ENCODE data around the gene SPATC1L.
"Not testable (repeated sequence)": the region's sequence is repeated elsewhere in the genome, so short reads cannot be mapped to it uniquely, and the experiment has no call there.

SPATC1L gene

DNA sequence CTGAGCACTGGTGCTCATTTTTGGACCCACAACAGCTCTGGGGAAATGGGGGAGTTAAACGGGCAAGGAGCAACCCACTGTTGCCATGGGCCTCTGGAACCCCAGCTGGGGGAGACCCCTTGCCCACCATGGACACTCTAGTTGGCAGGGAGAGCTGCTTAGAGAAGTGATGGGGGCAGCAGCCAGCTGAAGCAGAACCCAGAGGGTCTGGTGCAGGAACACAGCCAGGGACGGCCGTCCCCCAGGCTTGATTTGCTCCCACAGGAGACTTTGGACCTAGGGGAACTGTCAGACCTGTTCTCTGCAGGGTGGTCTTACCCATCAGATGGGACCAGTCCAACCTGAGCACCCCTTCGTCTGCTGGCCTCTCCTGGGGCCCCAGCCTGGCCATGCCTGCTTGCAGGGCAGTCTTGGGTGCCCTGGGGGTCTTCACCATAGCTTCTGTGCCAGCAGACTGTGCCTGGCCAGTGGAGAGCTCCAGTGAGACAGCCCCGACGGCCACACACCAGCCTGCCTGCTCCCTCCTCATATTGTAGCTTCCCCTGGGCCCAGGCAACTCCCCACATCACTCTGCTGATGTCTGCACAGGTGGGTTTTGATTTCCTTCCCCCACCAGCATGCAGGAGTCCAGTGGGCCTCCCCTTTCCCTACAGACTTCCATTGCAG, 11.3 kb downstream of the SPATC1L start:
- Histone ChIP-seq H3K9me3 (ENCODE audit: control insufficient read depth in 5 of 5, low read length in 5 of 5) (peaks cover 0 to 12% (median 2%) of the 10 kb centered on the region in 5 donors), H3K4me1 (ENCODE audit: control insufficient read depth in 5 of 5, insufficient read depth in 5 of 5, low read length in 5 of 5) (peaks cover 0 to 2% (median 0%) of the 10 kb centered on the region in 5 donors), H3K4me3 (ENCODE audit: low read depth in 1 of 5, low read length in 5 of 5) (no peak overlapping the region), H3K9ac (ENCODE audit: low read length in 5 of 5) (no peak overlapping the region), H3K27me3 (ENCODE audit: control insufficient read depth in 5 of 5, insufficient read depth in 4 of 5, low read length in 5 of 5) (no peaks in the 10 kb centered on the region), H3K36me3 (ENCODE audit: control insufficient read depth in 5 of 5, insufficient read depth in 5 of 5, low read length in 5 of 5) (no peaks in the 10 kb centered on the region), H3K27ac (ENCODE audit: low read depth, low read length) (no peak overlapping the region)

DNA sequence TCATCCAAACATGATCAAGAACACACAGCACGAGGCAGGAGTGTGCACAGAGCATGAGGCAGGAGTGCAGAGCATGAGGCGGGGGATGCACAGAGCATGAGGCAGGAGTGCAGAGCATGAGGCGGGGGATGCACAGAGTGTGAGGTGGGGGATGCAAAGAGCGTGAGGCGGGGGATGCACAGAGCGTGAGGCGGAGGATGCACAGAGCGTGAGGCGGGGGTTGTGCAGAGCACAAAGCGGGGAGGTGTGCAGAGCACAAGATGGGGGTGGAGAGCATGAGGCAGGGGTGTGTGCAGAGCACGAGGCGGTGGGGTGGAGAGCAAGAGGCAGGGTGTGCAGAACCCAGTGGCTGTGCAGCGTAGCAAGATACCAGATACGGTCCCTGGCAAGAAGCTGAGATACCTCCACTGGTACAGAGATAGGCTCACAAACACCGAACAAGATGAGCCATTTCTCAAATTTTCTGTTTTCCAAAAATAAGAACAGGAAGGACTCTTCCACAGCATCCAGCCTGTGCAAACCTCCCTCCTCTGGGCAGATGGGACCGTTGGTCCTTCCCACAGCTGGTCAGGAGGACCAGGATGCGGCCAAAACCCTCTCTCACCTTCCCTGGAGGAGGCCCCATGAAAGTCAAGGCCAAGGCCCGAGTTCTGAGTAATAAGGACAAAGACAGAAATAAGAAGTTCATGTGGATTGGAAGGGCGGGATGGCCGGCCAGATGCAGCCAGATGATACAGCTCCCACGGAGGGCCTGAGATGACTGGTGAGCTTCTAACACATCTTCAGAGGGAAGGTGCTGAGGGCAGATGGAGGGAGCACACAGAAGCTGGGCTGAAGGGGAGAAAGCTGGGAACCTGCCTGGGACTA, 12.0 kb downstream of the SPATC1L start:
- Histone ChIP-seq H3K9me3 (ENCODE audit: control insufficient read depth in 5 of 5, low read length in 5 of 5) (peaks cover 0 to 12% (median 2%) of the 10 kb centered on the region in 5 donors), H3K27ac (ENCODE audit: low read depth, low read length) (no peak overlapping the region), H3K9ac (ENCODE audit: low read length in 5 of 5) (no peak overlapping the region), H3K27me3 (ENCODE audit: control insufficient read depth in 5 of 5, insufficient read depth in 4 of 5, low read length in 5 of 5) (no peaks in the 10 kb centered on the region), H3K4me1 (ENCODE audit: control insufficient read depth in 5 of 5, insufficient read depth in 5 of 5, low read length in 5 of 5) (peaks cover 0 to 2% (median 0%) of the 10 kb centered on the region in 5 donors), H3K4me3 (ENCODE audit: low read depth in 1 of 5, low read length in 5 of 5) (no peak overlapping the region), H3K36me3 (ENCODE audit: control insufficient read depth in 5 of 5, insufficient read depth in 5 of 5, low read length in 5 of 5) (no peaks in the 10 kb centered on the region)

DNA sequence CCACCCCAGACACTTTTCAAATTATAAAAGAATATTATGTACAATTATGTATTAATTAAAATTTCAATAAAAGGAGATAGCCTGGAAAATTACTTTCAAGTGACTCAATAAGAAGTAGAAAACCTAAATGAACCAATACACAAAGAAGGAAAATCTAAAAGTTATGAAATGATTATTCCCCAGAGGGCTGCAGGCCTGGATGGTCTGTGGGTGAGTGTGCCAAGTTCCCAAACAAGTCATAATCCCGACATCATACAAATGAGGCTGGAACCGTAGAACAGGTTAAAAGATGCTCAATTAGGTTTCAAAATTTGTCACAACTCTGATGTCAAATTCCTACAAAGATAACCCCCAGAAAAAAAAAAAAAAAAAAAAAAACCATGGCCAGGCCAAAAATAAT, 12.7 kb downstream of the SPATC1L start:
- Histone ChIP-seq H3K9ac (ENCODE audit: low read length in 5 of 5) (no peak overlapping the region), H3K9me3 (ENCODE audit: control insufficient read depth in 5 of 5, low read length in 5 of 5) (peaks cover 0 to 12% (median under 1%) of the 10 kb centered on the region in 5 donors), H3K27ac (ENCODE audit: low read depth, low read length) (no peak overlapping the region), H3K36me3 (ENCODE audit: control insufficient read depth in 5 of 5, insufficient read depth in 5 of 5, low read length in 5 of 5) (no peaks in the 10 kb centered on the region), H3K4me1 (ENCODE audit: control insufficient read depth in 5 of 5, insufficient read depth in 5 of 5, low read length in 5 of 5) (peaks cover 0 to 2% (median 0%) of the 10 kb centered on the region in 5 donors), H3K4me3 (ENCODE audit: low read depth in 1 of 5, low read length in 5 of 5) (no peak overlapping the region), H3K27me3 (ENCODE audit: control insufficient read depth in 5 of 5, insufficient read depth in 4 of 5, low read length in 5 of 5) (no peaks in the 10 kb centered on the region)

DNA sequence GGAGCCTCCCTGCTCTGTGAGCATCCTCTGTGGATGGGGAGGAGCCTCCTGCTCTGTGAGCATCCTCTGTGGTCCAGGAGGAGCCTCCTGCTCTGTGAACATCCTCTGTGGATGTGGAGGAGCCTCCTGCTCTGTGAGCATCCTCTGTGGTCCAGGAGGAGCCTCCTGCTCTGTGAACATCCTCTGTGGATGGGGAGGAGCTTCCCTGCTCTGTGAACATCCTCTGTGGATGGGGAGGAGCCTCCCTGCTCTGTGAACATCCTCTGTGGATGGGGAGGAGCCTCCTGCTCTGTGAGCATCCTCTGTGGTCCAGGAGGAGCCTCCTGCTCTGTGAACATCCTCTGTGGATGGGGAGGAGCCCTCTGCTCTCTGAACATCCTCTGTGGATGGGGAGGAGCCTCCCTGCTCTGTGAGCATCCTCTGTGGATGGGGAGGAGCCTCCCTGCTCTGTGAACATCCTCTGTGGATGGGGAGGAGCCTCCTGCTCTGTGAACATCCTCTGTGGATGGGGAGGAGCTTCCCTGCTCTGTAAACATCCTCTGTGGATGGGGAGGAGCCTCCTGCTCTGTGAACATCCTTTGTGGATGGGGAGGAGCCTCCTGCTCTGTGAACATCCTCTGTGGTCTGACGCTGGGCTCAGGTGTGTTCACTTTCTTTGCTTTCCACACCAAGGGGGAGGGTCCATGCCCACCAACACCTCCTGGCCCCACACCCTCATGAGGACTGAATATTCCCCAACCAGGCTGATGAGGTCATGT, 13.6 kb downstream of the SPATC1L start:
- not testable (repeated sequence) for H3K4me3 ChIP-seq (ENCODE audit: low read depth in 1 of 5, low read length in 5 of 5); H3K9ac ChIP-seq (ENCODE audit: low read length in 5 of 5); H3K27ac ChIP-seq (ENCODE audit: low read depth, low read length); H3K4me1 ChIP-seq (ENCODE audit: control insufficient read depth in 5 of 5, insufficient read depth in 5 of 5, low read length in 5 of 5); H3K27me3 ChIP-seq (ENCODE audit: control insufficient read depth in 5 of 5, insufficient read depth in 4 of 5, low read length in 5 of 5); H3K36me3 ChIP-seq (ENCODE audit: control insufficient read depth in 5 of 5, insufficient read depth in 5 of 5, low read length in 5 of 5)
- H3K9me3 ChIP-seq (ENCODE audit: control insufficient read depth in 5 of 5, low read length in 5 of 5) = peaks cover 0 to 12% (median 0%) of the 10 kb centered on the region in 5 donors

DNA sequence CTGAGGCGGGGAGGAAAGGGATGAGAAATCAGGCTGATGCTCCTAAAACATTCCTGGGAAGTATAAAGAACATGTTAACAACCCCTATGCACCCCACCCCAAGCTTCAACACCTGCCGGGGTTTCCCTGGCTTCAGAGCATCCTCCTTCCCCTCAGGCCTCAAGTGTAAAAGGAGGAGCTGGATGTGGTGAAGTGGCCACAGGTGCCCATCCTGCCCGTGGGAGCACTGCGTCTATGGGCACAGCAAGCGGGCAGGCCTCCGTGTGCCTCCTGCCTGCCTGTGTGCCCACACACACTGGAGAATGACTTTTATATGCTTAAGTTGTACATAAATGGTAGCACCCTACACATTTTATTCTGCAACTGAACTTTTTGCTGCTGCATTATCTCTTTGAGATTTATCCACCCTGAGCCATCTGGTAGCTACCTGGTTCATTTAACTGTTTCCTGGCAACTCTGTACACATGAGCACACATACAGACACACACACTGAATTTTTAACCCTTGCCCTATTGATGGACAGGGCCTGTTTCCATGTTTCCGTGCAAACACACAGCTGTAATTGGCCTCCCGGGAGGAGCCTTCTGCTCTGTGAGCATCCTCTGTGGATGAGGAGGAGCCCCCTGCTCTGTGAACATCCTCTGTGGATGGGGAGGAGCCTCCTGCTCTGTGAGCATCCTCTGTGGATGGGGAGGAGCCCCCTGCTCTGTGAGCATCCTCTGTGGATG, 15.4 kb downstream of the SPATC1L start:
- no peak overlapping the region for H3K9ac ChIP-seq (ENCODE audit: low read length in 5 of 5)
- no peaks in the 10 kb centered on the region for H3K36me3 ChIP-seq (ENCODE audit: control insufficient read depth in 5 of 5, insufficient read depth in 5 of 5, low read length in 5 of 5)
- no peak overlapping the region for H3K27ac ChIP-seq (ENCODE audit: low read depth, low read length)
- no peak overlapping the region for H3K4me3 ChIP-seq (ENCODE audit: low read depth in 1 of 5, low read length in 5 of 5)
- peaks cover 0 to 2% (median 0%) of the 10 kb centered on the region in 5 donors for H3K4me1 ChIP-seq (ENCODE audit: control insufficient read depth in 5 of 5, insufficient read depth in 5 of 5, low read length in 5 of 5)
- peaks cover 0 to 5% (median 0%) of the 10 kb centered on the region in 5 donors for H3K9me3 ChIP-seq (ENCODE audit: control insufficient read depth in 5 of 5, low read length in 5 of 5)
- no peaks in the 10 kb centered on the region for H3K27me3 ChIP-seq (ENCODE audit: control insufficient read depth in 5 of 5, insufficient read depth in 4 of 5, low read length in 5 of 5)

DNA sequence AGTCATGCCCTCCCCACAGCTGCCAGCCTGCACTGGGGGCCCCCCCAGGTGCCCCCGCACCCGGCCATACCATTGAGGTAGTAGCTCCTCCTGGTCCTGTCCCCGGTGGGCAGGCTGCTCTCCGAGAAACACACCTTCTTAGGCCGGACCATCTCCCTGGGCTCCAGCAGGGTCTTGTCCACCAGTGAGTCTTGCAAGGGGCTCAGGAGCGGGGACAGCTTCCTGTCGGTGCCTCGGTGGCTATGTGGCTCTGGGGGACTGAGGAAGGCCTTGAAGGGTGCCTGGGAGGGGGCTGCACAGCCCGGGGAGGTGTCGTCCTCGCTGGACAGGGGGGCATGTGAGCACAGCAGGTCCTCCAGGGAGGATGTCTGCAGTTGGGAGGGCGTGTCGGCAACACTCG, 16.0 kb downstream of the SPATC1L start:
- H3K27me3 ChIP-seq (ENCODE audit: control insufficient read depth in 5 of 5, insufficient read depth in 4 of 5, low read length in 5 of 5) = no peaks in the 10 kb centered on the region
- H3K4me3 ChIP-seq (ENCODE audit: low read depth in 1 of 5, low read length in 5 of 5) = no peak overlapping the region
- H3K9me3 ChIP-seq (ENCODE audit: control insufficient read depth in 5 of 5, low read length in 5 of 5) = no peaks in the 10 kb centered on the region
- no peak overlapping the region for H3K9ac ChIP-seq (ENCODE audit: low read length in 5 of 5)
- no peak overlapping the region for H3K27ac ChIP-seq (ENCODE audit: low read depth, low read length)
- peaks cover 0 to 2% (median 0%) of the 10 kb centered on the region in 5 donors for H3K4me1 ChIP-seq (ENCODE audit: control insufficient read depth in 5 of 5, insufficient read depth in 5 of 5, low read length in 5 of 5)
- H3K36me3 ChIP-seq (ENCODE audit: control insufficient read depth in 5 of 5, insufficient read depth in 5 of 5, low read length in 5 of 5) = no peaks in the 10 kb centered on the region

DNA sequence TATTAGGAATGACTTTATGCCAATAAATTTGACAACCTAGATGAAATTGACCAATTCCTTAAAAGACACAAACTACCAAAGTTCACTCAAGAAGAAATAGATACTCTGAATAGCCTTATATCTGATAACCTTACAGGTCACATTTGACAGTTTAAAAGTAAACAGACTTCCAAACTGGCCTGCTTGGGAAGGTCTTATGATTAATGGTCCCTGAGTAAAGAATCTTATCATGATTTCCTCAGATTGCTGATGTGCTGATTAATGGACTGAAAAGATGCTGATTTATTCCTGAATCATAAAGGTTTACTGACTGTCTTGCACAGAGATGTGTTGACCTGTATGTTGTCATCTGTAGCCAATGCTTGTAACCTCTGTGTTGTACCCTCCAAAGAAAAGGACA, 19.2 kb downstream of the SPATC1L start:
- H3K4me1 ChIP-seq (ENCODE audit: control insufficient read depth in 5 of 5, insufficient read depth in 5 of 5, low read length in 5 of 5) = no peaks in the 10 kb centered on the region
- H3K9me3 ChIP-seq (ENCODE audit: control insufficient read depth in 5 of 5, low read length in 5 of 5) = no peaks in the 10 kb centered on the region

DNA sequence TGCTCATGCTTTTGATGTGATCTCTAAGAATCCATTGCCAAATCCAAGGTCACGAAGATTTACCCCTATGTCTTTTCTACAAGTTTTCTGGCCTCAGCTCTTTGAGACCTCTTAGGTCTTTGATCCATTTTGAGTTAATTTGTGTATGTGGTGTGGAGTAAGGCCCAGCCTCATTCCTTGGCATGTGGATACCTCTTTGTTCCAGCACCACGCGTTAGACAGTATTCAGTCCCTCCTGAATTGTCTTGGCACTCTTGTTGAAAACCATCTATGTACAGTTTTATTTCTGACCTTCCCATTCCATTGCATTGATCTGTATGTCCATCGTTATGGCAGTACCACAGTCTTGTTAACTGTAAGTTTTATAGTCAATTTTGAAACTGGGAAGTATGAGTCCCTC, 20.9 kb downstream of the SPATC1L start:
- Histone ChIP-seq H3K36me3 (ENCODE audit: control insufficient read depth in 5 of 5, insufficient read depth in 5 of 5, low read length in 5 of 5) (no peaks in the 10 kb centered on the region), H3K9ac (ENCODE audit: low read length in 5 of 5) (no peak overlapping the region), H3K4me1 (ENCODE audit: control insufficient read depth in 5 of 5, insufficient read depth in 5 of 5, low read length in 5 of 5) (no peaks in the 10 kb centered on the region), H3K9me3 (ENCODE audit: control insufficient read depth in 5 of 5, low read length in 5 of 5) (no peaks in the 10 kb centered on the region), H3K4me3 (ENCODE audit: low read depth in 1 of 5, low read length in 5 of 5) (no peak overlapping the region), H3K27me3 (ENCODE audit: control insufficient read depth in 5 of 5, insufficient read depth in 4 of 5, low read length in 5 of 5) (peaks cover 0 to 6% (median 0%) of the 10 kb centered on the region in 5 donors), H3K27ac (ENCODE audit: low read depth, low read length) (no peak overlapping the region)

More for the DNA sequence above, 19.2 kb downstream of the SPATC1L start:
- no peak overlapping the region for H3K9ac ChIP-seq (ENCODE audit: low read length in 5 of 5)
- H3K27ac ChIP-seq (ENCODE audit: low read depth, low read length) = no peak overlapping the region
- no peaks in the 10 kb centered on the region for H3K36me3 ChIP-seq (ENCODE audit: control insufficient read depth in 5 of 5, insufficient read depth in 5 of 5, low read length in 5 of 5)
- peaks cover 0 to 6% (median 0%) of the 10 kb centered on the region in 5 donors for H3K27me3 ChIP-seq (ENCODE audit: control insufficient read depth in 5 of 5, insufficient read depth in 4 of 5, low read length in 5 of 5)
- H3K4me3 ChIP-seq (ENCODE audit: low read depth in 1 of 5, low read length in 5 of 5) = no peak overlapping the region

DNA sequence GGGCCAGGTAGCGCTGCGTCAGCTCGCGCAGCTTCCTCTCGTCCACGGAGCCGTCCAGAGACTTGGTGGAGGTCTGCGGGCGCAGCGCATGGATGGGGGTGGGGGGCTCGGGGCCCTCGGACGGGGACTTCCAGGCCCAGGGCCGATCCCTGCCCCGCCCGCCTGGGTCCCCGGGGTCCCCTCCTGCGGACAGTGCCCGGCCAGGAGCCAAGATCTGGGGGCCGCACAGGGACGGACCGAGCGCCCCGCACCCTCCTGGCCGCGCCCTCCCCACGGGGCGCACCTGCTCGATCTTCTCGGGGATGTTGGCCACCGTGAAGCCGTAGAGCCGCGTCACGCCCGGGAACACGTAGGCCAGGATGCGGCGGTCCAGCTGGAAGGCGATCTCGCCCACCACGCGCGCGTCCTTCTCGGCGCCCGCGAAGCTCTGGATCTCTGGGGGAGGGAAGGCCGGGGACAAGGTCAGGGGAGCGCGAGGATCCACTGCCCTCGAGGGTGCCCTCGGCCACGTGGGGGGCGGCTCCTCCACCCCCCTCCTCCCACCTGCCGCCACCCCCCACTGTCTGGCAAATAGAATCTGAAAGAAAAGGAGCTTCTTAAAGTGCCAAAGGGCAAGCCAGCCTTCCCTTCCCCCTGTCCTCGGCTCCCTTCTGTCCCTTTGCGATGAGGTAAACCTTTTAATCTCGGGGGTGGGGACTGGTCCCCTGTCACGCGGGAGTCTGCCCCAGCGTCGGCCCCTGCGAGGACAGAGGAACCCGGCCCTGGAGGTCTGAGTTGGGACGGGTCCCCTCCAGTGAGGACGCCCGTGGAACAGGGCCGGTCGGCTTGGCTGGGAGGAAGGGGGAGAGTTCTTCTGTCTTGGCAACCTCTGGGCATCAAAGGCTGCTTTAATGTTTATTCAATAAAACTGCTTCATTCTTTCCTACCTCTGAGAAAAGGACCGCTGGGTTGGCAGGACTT, 22.3 kb downstream of the SPATC1L start:
- H3K9ac ChIP-seq (ENCODE audit: low read length in 5 of 5) = no peak overlapping the region
- H3K4me1 ChIP-seq (ENCODE audit: control insufficient read depth in 5 of 5, insufficient read depth in 5 of 5, low read length in 5 of 5) = no peaks in the 10 kb centered on the region
- no peaks in the 10 kb centered on the region for H3K9me3 ChIP-seq (ENCODE audit: control insufficient read depth in 5 of 5, low read length in 5 of 5)
- H3K36me3 ChIP-seq (ENCODE audit: control insufficient read depth in 5 of 5, insufficient read depth in 5 of 5, low read length in 5 of 5) = no peaks in the 10 kb centered on the region
- peaks cover 0 to 6% (median 0%) of the 10 kb centered on the region in 5 donors for H3K27me3 ChIP-seq (ENCODE audit: control insufficient read depth in 5 of 5, insufficient read depth in 4 of 5, low read length in 5 of 5)
- H3K4me3 ChIP-seq (ENCODE audit: low read depth in 1 of 5, low read length in 5 of 5) = no peak overlapping the region
- no peak overlapping the region for H3K27ac ChIP-seq (ENCODE audit: low read depth, low read length)
